Mesenchymal stem cell (in vitro differentiated cells and primary cell): ENCODE measurements around the gene IRF2BP1.

ENCODE experiments used
- DNase-seq: peaks from one replicate; pipeline ENCODE4 v3.0.0-alpha.2; 2013
- H2AFZ ChIP-seq: one replicate; pipeline ENCODE4 v1.6.1; 2013; ENCODE audit warnings: low read depth, mild to moderate bottlenecking, control low read depth, inconsistent platforms, low read length, moderate library complexity
- H2AK5ac ChIP-seq: 2 replicates; pipeline ENCODE4 v1.6.1; 2013; ENCODE audit warnings: low read length, moderate library complexity, mild to moderate bottlenecking, inconsistent platforms; ENCODE audit not compliant: severe bottlenecking
- H2BK120ac ChIP-seq: one replicate; pipeline ENCODE4 v1.6.1; 2013; ENCODE audit warnings: low read depth, mild to moderate bottlenecking, inconsistent platforms, low read length, moderate library complexity
- H2BK12ac ChIP-seq, 2 experiments: one replicate each; pipeline ENCODE4 v1.6.1; 2013; ENCODE audit warnings: inconsistent platforms in 2 of 2, low read length in 2 of 2, mild to moderate bottlenecking in 2 of 2, moderate library complexity in 2 of 2, control low read depth in 1 of 2
- H2BK15ac ChIP-seq: one replicate; pipeline ENCODE4 v1.6.1; 2013; ENCODE audit warnings: mild to moderate bottlenecking, low read depth, inconsistent platforms; ENCODE audit not compliant: poor library complexity, severe bottlenecking
- H2BK5ac ChIP-seq: 2 replicates; pipeline ENCODE4 v1.6.1; 2013; ENCODE audit warnings: low read depth, mild to moderate bottlenecking, low read length, control low read depth, inconsistent platforms; ENCODE audit not compliant: poor library complexity, severe bottlenecking
- H3K14ac ChIP-seq, 2 experiments: one replicate each; pipeline ENCODE4 v1.6.1; 2013; ENCODE audit warnings: inconsistent platforms in 2 of 2, low read length in 2 of 2, control low read depth in 1 of 2, mild to moderate bottlenecking in 1 of 2, moderate library complexity in 1 of 2
- H3K18ac ChIP-seq, 2 experiments: one replicate each; pipeline ENCODE4 v1.6.1; 2013; ENCODE audit warnings: inconsistent platforms in 2 of 2, low read length in 2 of 2, control low read depth in 1 of 2, low read depth in 1 of 2, mild to moderate bottlenecking in 1 of 2
- H3K23ac ChIP-seq, 2 experiments: one replicate each; pipeline ENCODE4 v1.6.1; 2013; ENCODE audit warnings: inconsistent platforms in 2 of 2, low read length in 2 of 2, mild to moderate bottlenecking in 2 of 2, moderate library complexity in 2 of 2, control low read depth in 1 of 2
- H3K27ac ChIP-seq: 2 replicates; pipeline ENCODE4 v1.5.1; 2013; ENCODE audit warnings: mild to moderate bottlenecking, moderate library complexity, low read length, control low read depth, inconsistent platforms; ENCODE audit not compliant: poor library complexity, severe bottlenecking
- H3K27me3 ChIP-seq, 2 experiments: 2 replicates each; pipeline versions ENCODE4 v1.6.1 to v1.7.0; 2013; ENCODE audit warnings: low read length in 2 of 2, mild to moderate bottlenecking in 2 of 2, moderate library complexity in 2 of 2, control low read depth in 1 of 2, inconsistent platforms in 1 of 2; ENCODE audit not compliant: control insufficient read depth in 1 of 2, insufficient read depth in 1 of 2
- H3K36me3 ChIP-seq, 2 experiments: 2 replicates each; pipeline versions ENCODE4 v1.6.1 to v1.7.0; 2013; ENCODE audit warnings: low read length in 2 of 2, control low read depth in 1 of 2, inconsistent platforms in 1 of 2, low read depth in 1 of 2, mild to moderate bottlenecking in 1 of 2; ENCODE audit not compliant: insufficient read depth in 2 of 2, control insufficient read depth in 1 of 2
- H3K4ac ChIP-seq, 2 experiments: one replicate each; pipeline ENCODE4 v1.6.1; 2013; ENCODE audit warnings: inconsistent platforms in 2 of 2, low read length in 2 of 2, mild to moderate bottlenecking in 2 of 2, moderate library complexity in 2 of 2, control low read depth in 1 of 2, low read depth in 1 of 2
- H3K4me1 ChIP-seq: 2 replicates; pipeline ENCODE4 v1.6.1; 2013; ENCODE audit warnings: low read depth, low read length, control low read depth; ENCODE audit not compliant: control insufficient read depth, insufficient read depth
- H3K4me2 ChIP-seq: 2 replicates; pipeline ENCODE4 v1.6.1; 2013; ENCODE audit warnings: low read length, mild to moderate bottlenecking, inconsistent platforms; ENCODE audit not compliant: poor library complexity, severe bottlenecking
- H3K4me3 ChIP-seq, 2 experiments: 2 replicates each; pipeline versions ENCODE4 v1.5.1 to v1.7.0; 2013; ENCODE audit warnings: low read length in 2 of 2, mild to moderate bottlenecking in 2 of 2, control low read depth in 1 of 2, low read depth in 1 of 2; ENCODE audit not compliant: insufficient read depth in 1 of 2
- H3K79me1 ChIP-seq: replicated peaks from 2 replicates; pipeline ENCODE4 v1.6.1; 2013; ENCODE audit warnings: mild to moderate bottlenecking, control low read depth, low read length, inconsistent platforms; ENCODE audit not compliant: poor library complexity, severe bottlenecking
- H3K9ac ChIP-seq: 2 replicates; pipeline ENCODE4 v1.7.0; 2013; ENCODE audit warnings: mild to moderate bottlenecking, low read length, moderate library complexity
- H3K9me3 ChIP-seq: 2 replicates; pipeline ENCODE4 v1.7.0; 2013; ENCODE audit warnings: mild to moderate bottlenecking, low read length; ENCODE audit not compliant: control insufficient read depth
- H4K8ac ChIP-seq: one replicate; pipeline ENCODE4 v1.6.1; 2013; ENCODE audit warnings: inconsistent platforms, mild to moderate bottlenecking, low read length, moderate library complexity
- H4K91ac ChIP-seq: one replicate; pipeline ENCODE4 v1.6.1; 2013; ENCODE audit warnings: mild to moderate bottlenecking, low read length, inconsistent platforms
- WGBS: methylation state at CpG from one replicate; pipeline ENCODE4 v1.1.7; 2013; ENCODE audit warnings: mixed read lengths; 5-methylcytosine and 5-hydroxymethylcytosine counted together

IRF2BP1 gene

GRCh38 chr19:45886427-45887199, 672 bp upstream of the IRF2BP1 start:
- Histone ChIP-seq H3K4ac (peak overlapping the region; percentile 18 to 85), H4K8ac (peak overlapping the region; percentile 78), H2BK5ac (peak overlapping the region; percentile 53), H3K14ac (no peak overlapping the region), H3K23ac (no peak overlapping the region), H2AFZ (peak overlapping the region; percentile 62), H3K4me3 (peak overlapping the region; percentile 80 to 88), H2BK15ac (no peak overlapping the region), H2AK5ac (no peak overlapping the region), H4K91ac (no peak overlapping the region), H3K27me3 (no peaks in the 10 kb centered on the region), H3K27ac (peak overlapping the region; percentile 94), H2BK12ac (no peak overlapping the region), H3K9ac (peak overlapping the region; percentile 99), H3K36me3 (peaks cover 14 to 37% of the 10 kb centered on the region in 2 experiments), H3K9me3 (no peaks in the 10 kb centered on the region), H2BK120ac (peak overlapping the region; percentile 54), H3K4me2 (peak overlapping the region; percentile 80), H3K18ac (peak overlapping the region; percentile 59 to 93), H3K4me1 (peaks cover 40% of the 10 kb centered on the region), H3K79me1 (peaks cover 19% of the 10 kb centered on the region)
- DNase-seq, result peak; percentile 97
- WGBS, result 5% methylated on average over 27 of the region's 32 CpGs

GRCh38 chr19:45884682-45885555, 1.0 kb downstream of the IRF2BP1 start:
- H2AFZ ChIP-seq, result no peak overlapping the region

GRCh38 chr19:45883881-45884681, 1.9 kb downstream of the IRF2BP1 start:
- Histone ChIP-seq H2BK15ac (peak overlapping the region; percentile 60), H3K79me1 (peaks cover 16% of the 10 kb centered on the region), H2BK5ac (no peak overlapping the region), H3K4ac (peak overlapping the region in 1 of 2 experiments; percentile 47), H3K9ac (peak overlapping the region; percentile 55), H3K23ac (no peak overlapping the region), H4K91ac (no peak overlapping the region), H2BK12ac (peak overlapping the region in 1 of 2 experiments; percentile 11), H3K18ac (no peak overlapping the region), H3K36me3 (peaks cover 8 to 17% of the 10 kb centered on the region in 2 experiments), H2AK5ac (peak overlapping the region; percentile 31), H3K4me1 (peaks cover 42% of the 10 kb centered on the region), H3K9me3 (no peaks in the 10 kb centered on the region), H3K4me3 (no peak overlapping the region), H3K27me3 (peaks cover 0 to 5% of the 10 kb centered on the region in 2 experiments), H3K27ac (no peak overlapping the region), H3K4me2 (peak overlapping the region; percentile 44), H4K8ac (peak overlapping the region; percentile 25), H2AFZ (no peak overlapping the region), H2BK120ac (no peak overlapping the region), H3K14ac (no peak overlapping the region)
- no peak for DNase-seq
- WGBS, result 96% methylated on average over 57 of the region's 57 CpGs

More at GRCh38 chr19:45884682-45885555, 1.0 kb downstream of the IRF2BP1 start:
- Histone ChIP-seq H2BK15ac (peak overlapping the region; percentile 44), H3K27ac (no peak overlapping the region), H3K23ac (peak overlapping the region in 1 of 2 experiments; percentile 2), H3K18ac (no peak overlapping the region), H3K36me3 (peaks cover 9 to 21% of the 10 kb centered on the region in 2 experiments), H2AK5ac (no peak overlapping the region), H3K9me3 (no peaks in the 10 kb centered on the region), H4K8ac (no peak overlapping the region), H3K4me1 (peaks cover 41% of the 10 kb centered on the region), H2BK120ac (no peak overlapping the region), H3K4me2 (peak overlapping the region; percentile 70), H3K79me1 (peaks cover 16% of the 10 kb centered on the region), H3K4me3 (peak overlapping the region; percentile 80 to 88), H2BK12ac (peak overlapping the region in 1 of 2 experiments; percentile 11), H3K27me3 (peaks cover 0 to 1% of the 10 kb centered on the region in 2 experiments), H4K91ac (peak overlapping the region; percentile 76), H3K9ac (peak overlapping the region; percentile 99), H3K14ac (peak overlapping the region in 1 of 2 experiments; percentile 66), H3K4ac (peak overlapping the region in 1 of 2 experiments; percentile 47), H2BK5ac (peak overlapping the region; percentile 61)
- 73% methylated on average over 71 of the region's 72 CpGs for WGBS
- DNase-seq, result no peak
